GF-D8 (cell line): Measurements from ENCODE around the gene MEI1.

Experiments used
- DNase-seq: peaks from one replicate; lab custom pipeline; 2025; lab: John Stamatoyannopoulos, UW

The MEI1 gene

DNA sequence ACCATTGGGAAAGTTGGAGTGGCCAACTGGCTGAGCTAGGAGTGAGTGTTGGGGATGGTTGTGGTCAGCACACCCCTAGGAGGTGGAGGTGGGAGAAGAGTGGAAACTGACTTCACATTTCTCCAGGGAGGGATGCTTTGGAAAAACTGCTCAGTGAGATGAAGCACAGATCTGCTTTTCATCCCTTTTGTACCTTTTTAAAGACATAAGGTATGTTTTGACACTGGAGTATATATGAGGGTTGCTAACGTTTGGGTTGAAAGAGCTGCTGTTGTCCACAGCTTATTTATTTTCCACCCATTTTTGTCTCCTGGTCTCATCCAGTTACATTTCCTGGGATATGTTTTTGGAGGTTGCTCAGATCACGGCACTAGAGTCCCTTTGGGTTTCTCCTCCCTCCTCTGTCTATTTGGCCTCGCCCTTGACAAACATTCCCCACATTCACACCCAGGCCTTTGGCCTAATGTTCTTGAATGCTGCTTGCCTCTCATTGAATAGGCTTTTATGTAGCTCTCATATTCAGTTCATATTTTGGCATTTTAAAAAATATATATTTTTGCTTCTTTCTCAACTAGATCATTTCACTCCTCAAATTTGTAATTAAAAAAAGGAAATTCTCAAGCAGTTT is 141.9 kb downstream of the MEI1 start:
- no peak for DNase-seq

- DNase-seq: no peak
Observed at GRCh38 chr22:41842996-41843970, 144.0 kb downstream of the MEI1 start.

- no peak for DNase-seq
Observed at GRCh38 chr22:41844036-41844435, 144.7 kb downstream of the MEI1 start.

DNA sequence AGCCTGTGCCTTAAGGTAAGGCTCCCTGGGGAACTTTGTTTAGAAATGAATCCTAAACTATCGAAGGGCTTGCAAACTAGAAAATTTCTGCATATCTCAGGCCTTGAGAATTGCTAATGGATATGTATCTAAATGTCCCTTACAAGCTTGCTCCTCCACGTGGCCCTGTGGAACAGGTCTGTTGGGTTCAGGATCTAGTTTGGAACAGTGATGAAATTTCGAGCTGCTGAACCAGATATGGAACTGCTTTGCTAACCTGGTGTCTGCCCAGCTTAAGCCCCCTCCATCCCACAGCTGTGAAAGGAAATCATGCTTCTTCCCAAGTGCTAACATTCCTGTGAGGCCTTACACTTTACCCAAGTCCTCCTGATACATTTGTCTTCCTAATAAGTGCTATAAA is 145.2 kb downstream of the MEI1 start:
- no peak for DNase-seq

- peak; percentile 27 for DNase-seq
Observed at GRCh38 chr22:41845380-41846267, 146.3 kb downstream of the MEI1 start.

DNA sequence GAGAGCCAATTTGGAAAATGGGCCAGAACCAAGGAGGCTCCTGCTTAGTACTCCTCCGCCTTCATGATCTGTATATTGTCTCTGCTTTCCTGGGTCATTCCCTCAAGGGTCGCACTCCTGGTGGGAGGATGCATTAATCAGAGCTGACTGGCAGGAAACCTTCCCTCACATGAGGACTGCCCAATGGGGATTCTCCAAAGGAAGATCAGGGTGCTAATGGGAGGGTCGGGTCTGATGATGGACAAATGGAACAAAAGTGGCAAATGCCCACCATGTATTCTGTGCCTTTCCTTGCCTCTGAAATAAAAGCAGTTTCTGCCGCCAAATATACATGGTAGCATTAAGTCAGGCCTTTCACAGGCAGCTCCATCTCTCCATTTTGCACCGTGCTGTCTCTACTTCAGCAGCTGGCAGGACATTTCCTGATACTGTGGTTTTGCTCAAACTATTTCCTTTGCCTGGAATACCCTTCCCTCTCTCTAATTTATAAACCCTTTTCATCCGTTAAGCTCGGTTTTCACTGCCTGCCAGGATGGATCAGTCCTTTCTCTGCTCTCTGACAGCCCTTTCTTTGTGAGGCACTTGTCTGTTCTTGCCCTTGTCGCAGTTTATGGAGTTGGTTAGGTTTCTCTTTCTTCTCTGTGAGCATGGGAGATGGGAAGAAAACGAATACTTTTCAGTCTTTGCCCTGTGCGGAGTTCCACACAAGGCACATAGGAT is 147.1 kb downstream of the MEI1 start:
- DNase-seq: no peak

DNA sequence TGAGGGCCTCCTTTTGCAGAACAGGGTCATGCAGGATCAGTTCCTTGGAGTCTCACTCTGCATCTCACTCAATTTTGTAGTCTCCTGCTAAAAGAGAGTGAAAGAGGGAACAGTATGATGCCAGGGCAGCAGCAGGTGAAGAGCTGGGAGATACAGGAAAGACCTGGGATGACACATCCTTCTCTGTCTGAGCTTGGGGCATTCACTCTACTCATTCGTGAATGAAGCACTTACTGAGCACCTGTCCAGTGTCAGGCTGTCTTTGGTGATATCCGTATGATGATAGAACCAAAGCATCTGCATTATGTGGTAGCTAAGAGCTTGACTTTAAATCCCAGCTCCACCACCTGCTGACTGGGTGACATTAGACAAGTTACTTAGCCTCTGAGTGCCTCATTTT is 148.0 kb downstream of the MEI1 start:
- no peak for DNase-seq

- DNase-seq: peak; percentile 83
Observed at GRCh38 chr22:41848468-41848867, 149.2 kb downstream of the MEI1 start.
